CD14-positive monocyte (primary cell): ENCODE results near the gene OR10H5. TPM values are rescaled to one million over a fixed set of nuclear protein-coding genes. Genes with fewer than 3 reads are reported as not detected.
"Not testable (repeated sequence)": the region's sequence is repeated elsewhere in the genome, so short reads cannot be mapped to it uniquely, and the experiment has no call there.

ENCODE experiments used
- DNase-seq, 3 donors: peaks; one replicate each; pipeline ENCODE4 v3.0.0-alpha.2; 2011 to 2022
- H2AFZ ChIP-seq: 2 replicates; pipeline ENCODE4 v1.6.0; 2012; ENCODE audit warnings: mild to moderate bottlenecking, low read depth, low read length, inconsistent platforms; ENCODE audit not compliant: insufficient read depth, poor library complexity, severe bottlenecking
- H3K27ac ChIP-seq, 2 donors: 1 replicate in 1 of 2; 2 replicates in 1 of 2; pipeline ENCODE4 v1.5.1; 2012 to 2013; ENCODE audit warnings: low read length in 2 of 2, control low read depth in 1 of 2, inconsistent platforms in 1 of 2, low read depth in 1 of 2, mild to moderate bottlenecking in 1 of 2
- H3K27me3 ChIP-seq, 2 donors: one replicate each; pipeline versions ENCODE4 v1.6.0 to v1.6.1; 2011 to 2013; ENCODE audit warnings: low read length in 2 of 2; ENCODE audit not compliant: control insufficient read depth in 2 of 2, insufficient read depth in 2 of 2
- H3K36me3 ChIP-seq, 2 donors: replicated peaks in 1 of 2; 1 replicate in 1 of 2; 2 replicates in 1 of 2; pipeline versions ENCODE4 v1.5.1 to v1.6.1; 2012 to 2013; ENCODE audit warnings: low read length in 2 of 2, control low read depth in 1 of 2, inconsistent platforms in 1 of 2, mild to moderate bottlenecking in 1 of 2; ENCODE audit not compliant: insufficient read depth in 2 of 2, control insufficient read depth in 1 of 2
- H3K4me1 ChIP-seq, 2 donors: 1 replicate in 1 of 2; 2 replicates in 1 of 2; pipeline versions ENCODE4 v1.5.1 to v1.6.1; 2012 to 2013; ENCODE audit warnings: low read length in 2 of 2, control low read depth in 1 of 2, inconsistent platforms in 1 of 2, mild to moderate bottlenecking in 1 of 2, moderate library complexity in 1 of 2; ENCODE audit not compliant: insufficient read depth in 2 of 2, control insufficient read depth in 1 of 2
- H3K4me2 ChIP-seq: replicated peaks from 2 replicates; pipeline ENCODE3; 2012; ENCODE audit warnings: low read length, moderate library complexity, mild to moderate bottlenecking; ENCODE audit not compliant: poor library complexity, severe bottlenecking; ENCODE audit errors: extremely low read depth
- H3K4me3 ChIP-seq, 3 experiments: fragments of 200-600 bp in 1 of 3; sonication (generic) in 1 of 3; replicated peaks in 1 of 3; 1 replicate in 2 of 3; 2 replicates in 1 of 3; pipeline ENCODE4 v1.5.1; 2011 to 2013; ENCODE audit warnings: low read length in 3 of 3, mild to moderate bottlenecking in 3 of 3, control low read depth in 2 of 3, low read depth in 2 of 3, inconsistent platforms in 1 of 3, moderate library complexity in 1 of 3
- H3K79me2 ChIP-seq: 2 replicates; pipeline ENCODE4 v1.6.0; 2012; ENCODE audit warnings: mild to moderate bottlenecking, control low read depth, inconsistent platforms, low read length, moderate library complexity; ENCODE audit not compliant: insufficient read depth
- H3K9ac ChIP-seq: 2 replicates; pipeline ENCODE4 v1.6.0; 2017; ENCODE audit warnings: low read length, mild to moderate bottlenecking; ENCODE audit not compliant: insufficient read depth, poor library complexity, severe bottlenecking
- H3K9me3 ChIP-seq, 2 donors: replicated peaks in 1 of 2; 1 replicate in 1 of 2; 2 replicates in 1 of 2; pipeline versions ENCODE4 v1.5.1 to v1.6.1; 2012 to 2013; ENCODE audit warnings: low read length in 2 of 2, control low read depth in 1 of 2; ENCODE audit not compliant: control insufficient read depth in 1 of 2, insufficient read depth in 1 of 2
- H4K20me1 ChIP-seq: 2 replicates; pipeline ENCODE4 v1.6.0; 2012; ENCODE audit warnings: mild to moderate bottlenecking, low read length, control low read depth, moderate library complexity; ENCODE audit not compliant: insufficient read depth
- H3K27ac Mint-ChIP-seq, 7 donors: one replicate each; pipeline ENCODE4 v1.8.0; 2020; ENCODE audit warnings: mild to moderate bottlenecking in 7 of 7, mixed read lengths in 7 of 7, moderate library complexity in 6 of 7, inconsistent platforms in 2 of 7
- H3K27me3 Mint-ChIP-seq, 3 donors: one replicate each; pipeline ENCODE4 v1.8.0; 2021 to 2022; ENCODE audit warnings: low read depth in 3 of 3, mild to moderate bottlenecking in 3 of 3, mixed read lengths in 3 of 3, moderate library complexity in 3 of 3, inconsistent platforms in 1 of 3
- H3K36me3 Mint-ChIP-seq, 2 donors: one replicate each; pipeline ENCODE4 v1.8.0; 2020; ENCODE audit warnings: mixed read lengths in 2 of 2, inconsistent platforms in 1 of 2, mild to moderate bottlenecking in 1 of 2
- H3K4me1 Mint-ChIP-seq: one replicate; pipeline ENCODE4 v1.8.0; 2020; ENCODE audit warnings: mild to moderate bottlenecking, mixed read lengths
- H3K4me3 Mint-ChIP-seq, 2 donors: one replicate each; pipeline ENCODE4 v1.8.0; 2020; ENCODE audit warnings: mild to moderate bottlenecking in 2 of 2, mixed read lengths in 2 of 2, moderate library complexity in 1 of 2
- H3K9me3 Mint-ChIP-seq, 7 donors: one replicate each; pipeline ENCODE4 v1.8.0; 2020 to 2022; ENCODE audit warnings: mixed read lengths in 7 of 7, mild to moderate bottlenecking in 6 of 7, moderate library complexity in 6 of 7, inconsistent platforms in 2 of 7
- CTCF ChIP-seq: fragments of 200-600 bp; IDR thresholded peaks from one replicate; pipeline ENCODE4 v1.8.0; 2022; ENCODE audit warnings: antibody characterized with exemption, mild to moderate bottlenecking
- WGBS: methylation state at CpG from one replicate; pipeline ENCODE4 v1.1.5; 2013; ENCODE audit warnings: missing lambda C conversion rate; ENCODE audit not compliant: insufficient coverage; 5-methylcytosine and 5-hydroxymethylcytosine counted together
- intact Hi-C, 2 donors: fragments of 100-400 bp; cut with micrococcal nuclease; formaldehyde crosslinking; loops; one replicate each; pipeline versions ENCODE4 v1.15.0 to v1.15.1; 2023
- polyA plus RNA-seq, 3 donors: library from polyadenylated mRNA; depleted of rRNA in 1 of 3; unstranded in 2 of 3; stranded (reverse) in 1 of 3; fragments of 300-500 nt in 2 of 3; fragments of >200 nt in 1 of 3; fragmentation: Illumina TruSeq in 2 of 3; gene quantifications; 1 replicate in 2 of 3; 2 replicates in 1 of 3; pipeline ENCODE4 v1.2.3, GENCODE V29; 2012 to 2021

The OR10H5 gene
- polyA plus RNA-seq, 3 donors, result not detected

GRCh38 chr19:15788594-15789270, 1.3 kb downstream of the OR10H5 start:
- H3K4me3 Mint-ChIP-seq, result no peak overlapping the region
- Histone ChIP-seq H4K20me1 (no peaks in the 10 kb centered on the region), H3K27ac (no peak overlapping the region), H3K9ac (no peak overlapping the region), H2AFZ (no peak overlapping the region), H3K9me3 (no peaks in the 10 kb centered on the region), H3K27me3 (peaks cover 0 to 5% of the 10 kb centered on the region in 2 donors), H3K4me3 (no peak overlapping the region), H3K36me3 (no peaks in the 10 kb centered on the region), H3K79me2 (no peaks in the 10 kb centered on the region), H3K4me1 (no peaks in the 10 kb centered on the region), H3K4me2 (no peak overlapping the region)
- WGBS, result no CpG with 5 or more reads among the region's 4 CpGs
- H3K4me1 Mint-ChIP-seq, result no peaks in the 10 kb centered on the region
- DNase-seq, result no peak
- H3K9me3 Mint-ChIP-seq, result peaks cover 0 to 3% (median 0%) of the 10 kb centered on the region in 7 donors
- no peak for TF ChIP-seq CTCF
- no peaks in the 10 kb centered on the region for H3K36me3 Mint-ChIP-seq
- peaks cover 20 to 26% (median 20%) of the 10 kb centered on the region in 3 donors for H3K27me3 Mint-ChIP-seq
- peak overlapping the region in 1 of 7 donors; percentile 64 for H3K27ac Mint-ChIP-seq
- intact Hi-C loops, result no loop called here

GRCh38 chr19:15790096-15790495, 2.6 kb downstream of the OR10H5 start:
- Mint-ChIP-seq H3K27me3 (peaks cover 15 to 24% (median 24%) of the 10 kb centered on the region in 3 donors), H3K9me3 (peaks cover 0 to 3% (median 1%) of the 10 kb centered on the region in 7 donors), H3K36me3 (no peaks in the 10 kb centered on the region), H3K27ac (no peak overlapping the region), H3K4me3 (no peak overlapping the region), H3K4me1 (peaks cover 3% of the 10 kb centered on the region)
- Histone ChIP-seq H3K79me2 (no peaks in the 10 kb centered on the region), H3K9ac (no peak overlapping the region), H3K27me3 (peaks cover 0 to 5% of the 10 kb centered on the region in 2 donors), H3K4me2 (no peak overlapping the region), H2AFZ (no peak overlapping the region), H3K4me3 (no peak overlapping the region), H3K9me3 (no peaks in the 10 kb centered on the region), H4K20me1 (no peaks in the 10 kb centered on the region), H3K4me1 (no peaks in the 10 kb centered on the region), H3K27ac (no peak overlapping the region), H3K36me3 (no peaks in the 10 kb centered on the region)
- 73% methylated on average over 6 of the region's 6 CpGs for WGBS
- TF ChIP-seq CTCF, result no peak
- DNase-seq, result no peak
- intact Hi-C loops, result no loop called here

- H3K4me1 ChIP-seq, H3K4me3 Mint-ChIP-seq, DNase-seq, H3K27me3 ChIP-seq, H3K36me3 ChIP-seq, H3K27ac Mint-ChIP-seq, H3K9ac ChIP-seq, H3K4me3 ChIP-seq, H2AFZ ChIP-seq, H3K9me3 Mint-ChIP-seq, H3K79me2 ChIP-seq, H3K4me1 Mint-ChIP-seq, H4K20me1 ChIP-seq, H3K4me2 ChIP-seq, H3K9me3 ChIP-seq, intact Hi-C loops, H3K36me3 Mint-ChIP-seq, H3K27ac ChIP-seq: not testable (repeated sequence)
- 96% methylated on average over 11 of the region's 18 CpGs for WGBS
- peaks cover 9 to 20% (median 11%) of the 10 kb centered on the region in 3 donors for H3K27me3 Mint-ChIP-seq
Measured at GRCh38 chr19:15794279-15794678, 6.8 kb downstream of the OR10H5 start.
